NT2/D1 (cell line): Measurements from ENCODE around the gene ABLIM2.

ENCODE experiments used
- DNase-seq: peaks from one replicate; pipeline ENCODE4 v3.0.0-alpha.2; 2011; ENCODE audit warnings: low read depth, low spot score
- H3K27me3 ChIP-seq: 2 replicates; pipeline ENCODE4 v1.6.0; 2011; ENCODE audit warnings: mild to moderate bottlenecking; ENCODE audit not compliant: insufficient read length, insufficient read depth
- H3K36me3 ChIP-seq: 2 replicates; pipeline ENCODE4 v1.6.1; 2011; ENCODE audit warnings: mild to moderate bottlenecking, low read length, mixed read lengths; ENCODE audit not compliant: insufficient read depth, insufficient read length
- H3K4me1 ChIP-seq: 2 replicates; pipeline ENCODE4 v1.5.1; 2011; ENCODE audit not compliant: insufficient read depth, insufficient read length
- H3K4me3 ChIP-seq: 2 replicates; pipeline ENCODE4 v1.5.1; 2011; ENCODE audit warnings: low read depth; ENCODE audit not compliant: insufficient read length
- H3K9ac ChIP-seq: 2 replicates; pipeline ENCODE4 v1.6.0; 2011; ENCODE audit warnings: low read depth; ENCODE audit not compliant: insufficient read length
- H3K9me3 ChIP-seq: 2 replicates; pipeline ENCODE4 v1.5.1; 2011; ENCODE audit warnings: mild to moderate bottlenecking, low read length; ENCODE audit not compliant: insufficient read depth
- SUZ12 ChIP-seq: IDR thresholded peaks from 2 replicates; pipeline ENCODE4 v1.6.1; 2011; ENCODE audit not compliant: insufficient read length, insufficient read depth; ENCODE audit errors: extremely low read depth
- YY1 ChIP-seq: IDR thresholded peaks from 2 replicates; pipeline ENCODE4 v1.6.1; 2011; ENCODE audit not compliant: insufficient read length, insufficient read depth
- ZNF274 ChIP-seq: IDR thresholded peaks from 2 replicates; pipeline ENCODE4 v1.6.1; 2011; ENCODE audit warnings: mild to moderate bottlenecking, low read depth, low read length

Gene ABLIM2

DNA sequence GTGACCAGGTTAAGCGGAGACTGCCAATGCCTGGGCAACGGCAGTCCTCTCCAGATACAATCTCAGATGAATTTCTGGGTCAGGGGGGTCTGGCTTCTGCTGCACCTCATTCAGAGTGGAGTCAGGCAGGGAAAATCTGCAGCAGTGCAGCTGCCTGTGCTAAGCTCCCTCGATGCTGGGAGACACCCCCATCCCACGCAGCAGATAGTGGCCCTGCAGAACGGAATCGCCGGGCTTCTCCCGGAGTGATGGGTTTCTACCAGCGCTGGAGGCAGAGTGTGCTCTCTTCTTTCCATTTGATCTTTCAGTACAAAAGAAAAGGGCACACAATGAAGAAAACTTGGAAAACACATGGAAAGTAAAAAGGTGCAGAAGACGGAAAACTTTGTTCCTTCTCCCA is 5.2 kb downstream of the ABLIM2 start:
- peaks cover 16% of the 10 kb centered on the region for H3K4me1 ChIP-seq
- H3K36me3 ChIP-seq = no peaks in the 10 kb centered on the region
- H3K4me3 ChIP-seq = no peak overlapping the region
- H3K27me3 ChIP-seq = peaks cover 28% of the 10 kb centered on the region
- DNase-seq = no peak
- H3K9me3 ChIP-seq = no peaks in the 10 kb centered on the region
- no peak overlapping the region for H3K9ac ChIP-seq
- no peak for TF ChIP-seq ZNF274
- TF ChIP-seq YY1 = no peak
- no peak for TF ChIP-seq SUZ12

DNA sequence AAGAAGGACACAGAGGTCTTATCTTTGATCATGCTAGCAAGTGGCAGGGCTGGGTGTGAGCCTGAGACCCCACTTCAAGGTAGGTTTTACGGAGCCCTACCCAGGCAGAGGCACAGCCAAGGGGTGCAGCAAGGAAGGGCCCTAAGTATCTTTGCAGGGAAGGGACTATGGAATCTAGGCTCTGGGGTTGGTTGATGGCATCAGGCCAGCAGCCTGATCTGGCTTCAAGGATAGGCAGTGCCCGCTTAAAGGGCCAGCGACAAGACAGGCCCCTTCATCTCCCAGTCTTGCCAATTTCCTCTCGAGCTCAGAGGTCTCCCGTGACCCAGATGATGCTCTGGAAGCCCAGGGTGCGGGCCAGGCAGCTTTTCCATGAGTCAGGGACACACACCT is 5.8 kb downstream of the ABLIM2 start:
- no peak for DNase-seq
- H3K9me3 ChIP-seq = no peaks in the 10 kb centered on the region
- peaks cover 20% of the 10 kb centered on the region for H3K4me1 ChIP-seq
- H3K4me3 ChIP-seq = no peak overlapping the region
- no peaks in the 10 kb centered on the region for H3K36me3 ChIP-seq
- TF ChIP-seq SUZ12 (no peak), YY1 (no peak), ZNF274 (no peak)
- no peak overlapping the region for H3K9ac ChIP-seq
- H3K27me3 ChIP-seq = peaks cover 22% of the 10 kb centered on the region

DNA sequence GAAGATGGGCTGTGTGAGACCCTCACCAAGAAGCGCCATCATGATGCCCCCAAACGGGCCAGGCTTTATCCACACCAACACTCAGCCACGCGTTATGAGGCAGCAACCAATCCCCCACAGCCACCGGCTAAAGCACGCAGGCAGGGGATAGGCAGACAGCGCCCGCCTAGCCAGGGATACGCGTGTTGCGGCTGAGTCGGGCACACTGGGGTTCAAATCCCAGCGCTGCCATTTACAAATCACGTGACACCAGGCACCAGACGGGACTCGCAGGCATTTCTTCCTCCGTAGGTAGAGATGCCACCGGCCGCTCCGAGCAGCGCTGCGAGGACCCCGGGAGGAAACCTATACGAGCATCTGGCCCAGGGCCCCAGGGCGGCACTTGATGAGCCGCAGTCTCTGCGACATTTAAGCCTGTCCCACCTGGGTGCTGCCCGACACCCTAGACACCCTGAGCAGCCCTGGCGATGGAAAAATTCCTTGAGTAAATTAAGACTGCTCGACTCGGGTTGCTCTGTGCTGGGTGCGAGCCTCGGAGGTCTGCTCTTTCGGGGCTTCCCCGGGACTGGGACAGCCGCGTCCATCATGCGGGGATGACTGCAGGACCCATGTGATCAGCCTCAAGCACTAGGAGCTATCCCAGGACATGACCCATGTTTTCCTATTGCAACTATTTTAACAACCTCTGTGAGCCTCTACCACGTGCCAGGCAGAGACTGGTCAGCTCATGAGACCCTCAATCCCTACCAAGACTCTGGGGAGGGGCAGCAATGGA is 6.3 kb downstream of the ABLIM2 start:
- no peak overlapping the region for H3K4me3 ChIP-seq
- no peak for DNase-seq
- no peaks in the 10 kb centered on the region for H3K9me3 ChIP-seq
- TF ChIP-seq SUZ12 (no peak), ZNF274 (no peak), YY1 (no peak)
- H3K4me1 ChIP-seq = peaks cover 25% of the 10 kb centered on the region
- H3K9ac ChIP-seq = no peak overlapping the region
- no peaks in the 10 kb centered on the region for H3K36me3 ChIP-seq
- H3K27me3 ChIP-seq = peaks cover 17% of the 10 kb centered on the region

DNA sequence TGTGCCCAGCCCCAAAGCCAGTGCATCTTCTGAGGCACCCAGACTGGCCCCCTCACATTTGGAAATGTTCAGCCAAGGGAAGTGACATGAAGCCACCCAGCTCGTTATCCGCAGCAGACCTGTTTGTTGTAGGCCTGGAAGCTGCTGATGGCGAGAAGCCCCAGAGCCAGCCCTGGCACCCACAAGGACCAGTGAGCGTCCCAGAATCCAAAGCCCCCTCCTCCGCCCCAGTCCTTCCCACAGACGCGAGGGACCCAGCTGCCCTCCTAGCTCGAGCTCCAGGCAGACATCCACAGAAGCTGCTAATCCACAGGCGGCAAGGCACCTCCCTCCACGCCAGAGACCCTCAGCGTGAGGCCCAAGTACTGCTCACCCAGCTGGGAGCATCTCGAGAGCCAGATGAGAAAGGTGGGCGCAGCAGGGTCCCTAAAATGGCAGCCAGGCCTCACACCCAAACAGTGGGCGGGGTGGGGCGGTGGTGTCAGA is 7.4 kb downstream of the ABLIM2 start:
- TF ChIP-seq SUZ12 = no peak
- no peak for TF ChIP-seq ZNF274
- no peak for TF ChIP-seq YY1
- Histone ChIP-seq H3K27me3 (peaks cover 6% of the 10 kb centered on the region), H3K4me1 (peaks cover 26% of the 10 kb centered on the region), H3K9me3 (no peaks in the 10 kb centered on the region), H3K9ac (no peak overlapping the region), H3K36me3 (no peaks in the 10 kb centered on the region), H3K4me3 (no peak overlapping the region)
- DNase-seq = no peak

- TF ChIP-seq YY1 (no peak), SUZ12 (no peak), ZNF274 (no peak)
- DNase-seq = no peak
- peaks cover under 1% of the 10 kb centered on the region for H3K27me3 ChIP-seq
- H3K9me3 ChIP-seq = no peaks in the 10 kb centered on the region
- peak overlapping the region; percentile 24 for H3K9ac ChIP-seq
- no peaks in the 10 kb centered on the region for H3K36me3 ChIP-seq
- no peak overlapping the region for H3K4me3 ChIP-seq
- peaks cover 26% of the 10 kb centered on the region for H3K4me1 ChIP-seq
These were observed 8.2 kb downstream of the ABLIM2 start for GRCh38 chr4:8150152-8151090.

GRCh38 chr4:8149664-8150063 is 8.9 kb downstream of the ABLIM2 start:
- Histone ChIP-seq H3K4me1 (peaks cover 26% of the 10 kb centered on the region), H3K36me3 (no peaks in the 10 kb centered on the region), H3K27me3 (no peaks in the 10 kb centered on the region), H3K9ac (no peak overlapping the region), H3K4me3 (no peak overlapping the region), H3K9me3 (no peaks in the 10 kb centered on the region)
- DNase-seq = no peak
- TF ChIP-seq YY1 (no peak), ZNF274 (no peak), SUZ12 (no peak)
